Esophagus squamous epithelium (tissue), 5 donors: ENCODE data around the gene PRKN. TPM values are rescaled to one million over a fixed set of nuclear protein-coding genes. Genes with fewer than 3 reads are reported as not detected.

Experiments
- DNase-seq: peaks from one replicate; lab custom pipeline; 2025; lab: John Stamatoyannopoulos, UW
- H3K27ac ChIP-seq, 4 donors: fragments of 200-600 bp; sonication (generic); one replicate each; pipeline ENCODE4 v1.5.1; 2016 to 2019; ENCODE audit warnings: mild to moderate bottlenecking in 1 of 4
- H3K27me3 ChIP-seq, 4 donors: fragments of 200-600 bp; sonication (generic); 1 replicate in 3 of 4; 2 replicates in 1 of 4; pipeline versions ENCODE4 v1.5.1 to v1.6.0; 2017 to 2021; ENCODE audit warnings: antibody characterized with exemption in 1 of 4
- H3K36me3 ChIP-seq, 3 donors: fragments of 200-600 bp; sonication (generic); one replicate each; pipeline ENCODE4 v1.5.1; 2016 to 2019
- H3K4me1 ChIP-seq, 3 donors: fragments of 200-600 bp; sonication (generic); one replicate each; pipeline ENCODE4 v1.5.1; 2017 to 2019
- H3K4me3 ChIP-seq, 4 donors: fragments of 200-600 bp; sonication (generic); 1 replicate in 3 of 4; 2 replicates in 1 of 4; pipeline ENCODE4 v1.5.1; 2016 to 2019; ENCODE audit warnings: mild to moderate bottlenecking in 2 of 4, moderate library complexity in 1 of 4
- H3K9me3 ChIP-seq, 3 donors: fragments of 200-600 bp; sonication (generic); one replicate each; pipeline ENCODE4 v1.5.1; 2016 to 2019
- CTCF ChIP-seq, 6 experiments: fragments of 450-650 bp in 4 of 6; fragments of 200-600 bp in 2 of 6; sonication (generic) in 2 of 6; IDR thresholded peaks; one replicate each; pipeline ENCODE4 v1.5.1; 2016 to 2019; ENCODE audit warnings: antibody characterized with exemption in 6 of 6, mild to moderate bottlenecking in 4 of 6, moderate library complexity in 4 of 6
- POLR2A ChIP-seq, 4 donors: fragments of 450-650 bp; IDR thresholded peaks; one replicate each; pipeline ENCODE4 v1.6.1; 2017; ENCODE audit warnings: antibody characterized with exemption in 4 of 4, mild to moderate bottlenecking in 4 of 4, moderate library complexity in 3 of 4
- WGBS, 2 donors: methylation state at CpG; one replicate each; pipeline ENCODE4 v1.1.5; 2018; 5-methylcytosine and 5-hydroxymethylcytosine counted together
- intact Hi-C: fragments of 100-400 bp; cut with DNase I; formaldehyde crosslinking; loops from one replicate; pipeline ENCODE4 v1.15.0; 2022
- total RNA-seq, 4 donors: library from RNA; depleted of rRNA; stranded (reverse); fragments of >200 nt; gene quantifications; one replicate each; pipeline ENCODE4 v1.1.0, GENCODE V29; 2016
- donor health status: DM: yes; HTN: yes; CAD: no.

PRKN gene
- total RNA-seq, 4 donors from 2014 or later = 0.70 to 5.5 (median 2.2) TPM

DNA sequence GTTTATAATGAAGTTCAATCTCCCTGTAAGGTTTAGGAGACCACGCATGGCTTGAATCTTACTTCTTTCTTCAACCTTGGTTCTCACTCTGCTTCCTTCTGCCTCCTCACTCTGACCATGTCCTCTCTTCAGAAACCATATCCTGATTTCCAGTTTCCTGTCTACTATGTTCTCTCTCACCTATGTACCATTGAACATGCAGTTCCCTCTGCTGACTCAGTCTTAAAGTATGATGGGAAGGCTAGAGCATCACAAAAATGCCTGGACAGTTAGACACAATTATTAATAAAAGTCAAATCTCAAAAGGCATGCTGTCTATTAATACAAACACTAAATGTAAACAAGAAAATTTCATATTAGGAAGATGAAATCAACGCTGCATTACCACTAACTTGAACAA lies 151.6 kb downstream of the PRKN start:
- Histone ChIP-seq H3K27ac (no peak overlapping the region), H3K4me3 (no peak overlapping the region), H3K9me3 (no peaks in the 10 kb centered on the region), H3K27me3 (no peaks in the 10 kb centered on the region), H3K4me1 (no peaks in the 10 kb centered on the region), H3K36me3 (no peaks in the 10 kb centered on the region)
- intact Hi-C loops = no loop called here
- WGBS, 2 donors = 81% methylated on average over 2 of the region's 2 CpGs
- TF ChIP-seq CTCF (IDR thresholded peaks at IDR 0.05) = no peak
- no peak for TF ChIP-seq POLR2A (IDR thresholded peaks at IDR 0.05)
- DNase-seq = no peak

DNA sequence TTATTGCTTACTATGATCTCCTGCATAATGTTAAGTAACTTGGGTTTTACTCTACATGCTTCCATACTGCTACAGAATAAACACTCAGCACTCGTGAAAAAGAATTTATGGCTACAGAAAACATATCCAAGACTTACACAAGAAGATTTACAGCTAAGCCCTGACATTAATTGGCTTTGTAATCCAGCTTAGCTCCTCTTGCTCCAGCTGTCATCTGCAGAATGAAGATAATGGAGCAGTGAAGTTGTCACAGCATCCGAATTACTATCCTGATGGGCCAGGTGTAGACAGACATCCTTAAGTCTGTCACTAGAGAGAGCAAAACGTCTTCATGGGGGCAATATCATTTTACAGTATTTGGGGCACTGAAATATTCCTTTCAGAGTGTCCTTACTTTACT lies 155.3 kb downstream of the PRKN start:
- Histone ChIP-seq H3K36me3 (no peaks in the 10 kb centered on the region), H3K4me1 (no peaks in the 10 kb centered on the region), H3K4me3 (no peak overlapping the region), H3K27me3 (no peaks in the 10 kb centered on the region), H3K27ac (no peak overlapping the region), H3K9me3 (peaks cover 0 to 12% (median 3%) of the 10 kb centered on the region in 3 donors)
- TF ChIP-seq CTCF (IDR thresholded peaks at IDR 0.05) (no peak), POLR2A (IDR thresholded peaks at IDR 0.05) (no peak)
- intact Hi-C loops = no loop called here
- 32 to 43% methylated on average over 3 of the region's 3 CpGs for WGBS, 2 donors
- no peak for DNase-seq

DNA sequence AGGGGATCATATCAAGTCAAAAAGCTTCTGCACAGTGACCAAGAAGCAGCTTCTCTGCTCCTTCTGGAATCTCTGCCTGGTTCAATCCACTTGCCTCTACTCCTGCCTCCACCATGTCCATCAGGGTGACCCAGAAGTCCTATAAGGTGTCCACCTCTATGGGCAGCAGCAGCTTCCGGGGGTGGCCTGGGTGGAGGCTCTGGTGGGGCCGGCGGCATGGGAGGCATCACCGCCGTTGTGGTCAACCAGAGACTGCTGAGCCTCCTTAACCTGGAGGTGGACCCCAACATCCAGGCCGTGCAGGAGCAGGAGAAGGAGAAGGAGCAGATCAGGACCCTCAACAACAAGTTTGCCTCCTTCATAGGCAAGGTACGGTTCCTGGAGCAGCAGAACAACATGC lies 159.3 kb downstream of the PRKN start:
- intact Hi-C loops = no loop called here
- Histone ChIP-seq H3K36me3 (no peaks in the 10 kb centered on the region), H3K4me1 (no peaks in the 10 kb centered on the region), H3K27ac (no peak overlapping the region), H3K4me3 (no peak overlapping the region), H3K27me3 (no peaks in the 10 kb centered on the region), H3K9me3 (peaks cover 0 to 19% (median 9%) of the 10 kb centered on the region in 3 donors)
- no peak for TF ChIP-seq POLR2A (IDR thresholded peaks at IDR 0.05)
- no peak for TF ChIP-seq CTCF (IDR thresholded peaks at IDR 0.05)
- 96% methylated on average over 6 of the region's 7 CpGs; no CpG with 5 or more reads in 1 of the 2 donors for WGBS, 2 donors
- no peak for DNase-seq

GRCh38 chr6:162562041-162562440 lies 165.5 kb downstream of the PRKN start:
- Histone ChIP-seq H3K4me1 (no peaks in the 10 kb centered on the region), H3K36me3 (no peaks in the 10 kb centered on the region), H3K4me3 (no peak overlapping the region), H3K27ac (no peak overlapping the region), H3K27me3 (no peaks in the 10 kb centered on the region), H3K9me3 (peaks cover 0 to 7% (median 5%) of the 10 kb centered on the region in 3 donors)
- 90% methylated on average over 2 of the region's 3 CpGs; no CpG with 5 or more reads in 1 of the 2 donors for WGBS, 2 donors
- intact Hi-C loops = no loop called here
- no peak for TF ChIP-seq CTCF (IDR thresholded peaks at IDR 0.05)
- no peak for TF ChIP-seq POLR2A (IDR thresholded peaks at IDR 0.05)
- DNase-seq = no peak

DNA sequence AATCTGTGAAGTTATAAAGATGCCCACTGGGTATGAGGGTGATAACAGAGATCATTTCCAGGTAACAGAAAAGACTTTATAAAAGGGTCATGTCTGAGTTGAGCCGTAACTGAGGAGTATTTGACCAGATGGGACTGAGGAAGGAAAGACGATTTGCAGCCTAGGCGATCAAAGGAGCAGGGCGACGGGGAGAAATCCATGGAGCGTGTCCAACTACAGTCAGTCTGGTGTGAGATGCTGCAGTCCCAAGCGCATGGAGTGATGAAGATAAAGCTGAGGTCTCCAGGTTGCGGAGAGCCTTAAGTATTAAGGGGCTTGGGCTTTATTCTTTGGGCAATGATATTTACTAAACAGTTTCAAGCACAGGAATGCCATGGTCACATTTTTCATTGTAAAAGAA lies 166.7 kb downstream of the PRKN start:
- Histone ChIP-seq H3K4me3 (no peak overlapping the region), H3K27ac (no peak overlapping the region), H3K4me1 (no peaks in the 10 kb centered on the region), H3K27me3 (no peaks in the 10 kb centered on the region), H3K36me3 (no peaks in the 10 kb centered on the region), H3K9me3 (peaks cover 0 to 7% (median 5%) of the 10 kb centered on the region in 3 donors)
- TF ChIP-seq CTCF (IDR thresholded peaks at IDR 0.05) (no peak), POLR2A (IDR thresholded peaks at IDR 0.05) (no peak)
- DNase-seq = no peak
- intact Hi-C loops = no loop called here
- 91 to 94% methylated on average over 8 of the region's 8 CpGs for WGBS, 2 donors
